GM18498 (cell line): Measurements from ENCODE around the gene HMGCL.

Source experiments
- ATAC-seq: cut with Tn5 transposase; IDR thresholded peaks from one replicate; pipeline ENCODE4 v1.9.1; 2021; ENCODE audit warnings: mild to moderate bottlenecking, moderate library complexity; ENCODE audit not compliant: unreplicated experiment

Gene HMGCL

DNA sequence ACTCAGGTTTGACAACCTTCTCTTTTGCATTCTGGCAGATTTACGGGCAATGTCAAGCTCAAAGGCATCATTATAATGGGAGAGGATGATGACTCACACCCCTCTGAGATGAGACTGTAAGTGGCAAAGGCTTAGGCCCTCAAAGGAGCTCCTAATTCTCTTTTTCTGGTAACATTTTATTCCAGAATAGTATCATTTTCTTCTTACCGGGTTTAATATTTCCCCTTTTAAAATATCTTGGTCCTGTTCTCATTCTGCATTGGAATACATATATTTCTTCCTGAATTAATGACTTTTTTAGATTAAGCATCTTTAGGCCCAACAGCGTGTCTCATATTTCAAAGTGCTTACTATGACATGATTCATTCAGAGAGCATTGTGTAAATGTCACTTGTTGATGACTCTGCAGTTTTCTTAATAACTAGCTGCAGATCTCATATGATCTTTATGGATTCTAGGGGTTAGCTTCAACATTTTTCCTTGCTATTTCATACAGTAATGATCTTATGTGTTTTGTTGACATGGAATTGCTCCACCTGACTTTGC is 45.3 kb downstream of the HMGCL start:
- no peak for ATAC-seq

DNA sequence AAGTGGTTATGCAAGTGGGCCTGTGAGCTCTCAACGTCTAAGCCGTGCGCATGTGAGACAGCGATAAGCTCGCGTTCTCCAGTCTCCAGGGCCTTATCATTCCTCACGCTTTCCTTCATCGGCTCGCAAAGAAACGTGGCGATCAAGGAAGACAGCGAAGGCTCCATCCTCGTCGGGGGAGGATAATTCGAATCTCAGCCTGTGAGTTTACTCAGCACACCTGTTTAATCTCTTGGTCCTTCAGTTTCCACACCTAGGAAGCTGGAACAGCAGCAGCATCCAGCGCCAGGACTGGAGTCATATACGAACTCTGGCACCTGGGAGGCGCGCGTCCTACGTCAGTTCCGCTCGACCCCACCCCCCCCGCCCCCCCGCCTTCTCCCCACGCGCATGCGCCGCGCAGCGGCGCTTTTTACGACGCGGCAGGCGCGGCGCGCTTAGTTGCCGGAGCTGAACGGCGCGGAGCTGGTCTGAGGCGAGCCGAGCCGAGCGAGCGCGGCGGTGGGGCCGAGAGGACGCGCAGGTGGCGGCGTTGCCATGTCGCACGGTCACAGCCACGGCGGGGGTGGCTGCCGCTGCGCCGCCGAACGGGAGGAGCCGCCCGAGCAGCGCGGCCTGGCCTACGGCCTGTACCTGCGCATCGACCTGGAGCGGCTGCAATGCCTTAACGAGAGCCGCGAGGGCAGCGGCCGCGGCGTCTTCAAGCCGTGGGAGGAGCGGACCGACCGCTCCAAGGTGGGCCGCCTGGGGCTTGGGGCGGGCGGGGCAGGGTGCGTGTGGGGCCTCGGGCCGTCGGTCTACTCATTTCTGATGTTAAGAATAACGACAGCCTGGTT is 47.0 kb downstream of the HMGCL start, which contains the start of gene PITHD1:
PITHD1 (plus strand) TSS at position 440 of the 836 bp plus-strand sequence; CDS start at position 538, 98 bp downstream.
- peak; percentile 87 for ATAC-seq

DNA sequence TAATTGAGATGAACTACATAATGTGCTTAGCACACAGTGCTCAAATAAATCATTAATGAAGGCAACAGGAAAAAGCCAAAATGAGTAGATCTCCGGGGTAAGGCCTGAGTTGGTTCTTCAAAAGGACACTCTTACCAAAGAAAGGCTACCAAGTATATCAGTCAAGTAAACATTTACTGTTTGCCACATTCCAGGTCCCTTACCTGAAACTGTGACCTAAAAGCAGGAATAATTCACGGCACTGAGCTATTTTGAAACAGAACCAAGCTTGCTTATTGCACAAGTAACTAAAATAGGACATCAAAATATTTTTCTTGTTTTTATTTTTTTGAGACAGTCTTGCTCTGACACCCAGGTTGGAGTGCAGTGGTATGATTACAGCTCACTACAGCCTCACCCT is 49.0 kb downstream of the HMGCL start:
- no peak for ATAC-seq

DNA sequence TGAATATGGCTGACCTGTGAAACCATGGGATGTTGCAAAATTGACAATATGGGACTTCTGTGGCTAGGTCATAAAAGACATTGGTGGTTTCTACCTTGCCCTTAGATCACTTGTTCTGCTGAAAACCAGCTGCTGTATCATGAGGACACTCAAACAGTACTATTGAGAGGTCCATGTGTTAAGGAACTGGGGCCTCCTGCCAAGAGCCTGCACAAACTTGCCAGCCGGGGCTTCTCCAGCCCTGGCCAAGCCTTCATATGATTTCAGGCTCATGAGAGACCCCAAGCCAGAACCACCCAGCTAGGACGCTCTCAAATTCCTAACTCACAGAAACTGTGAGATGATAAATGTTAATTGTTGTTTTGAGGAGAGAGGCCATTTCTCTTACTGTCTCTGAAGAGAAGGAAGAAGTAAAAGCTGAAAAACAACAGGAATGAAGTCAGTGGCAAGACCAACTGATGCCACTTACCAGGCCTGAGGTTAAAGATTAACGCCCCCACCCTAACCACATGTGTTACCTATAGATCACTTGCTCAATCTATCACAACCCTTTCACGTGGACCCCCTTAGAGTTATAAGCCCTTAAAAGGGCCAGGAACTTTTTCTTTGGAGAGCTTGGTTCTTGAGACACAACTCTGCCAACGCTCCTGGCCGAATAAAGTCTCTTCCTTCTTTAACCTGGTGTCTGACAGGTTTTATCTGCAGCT is 50.9 kb downstream of the HMGCL start:
- ATAC-seq = no peak

DNA sequence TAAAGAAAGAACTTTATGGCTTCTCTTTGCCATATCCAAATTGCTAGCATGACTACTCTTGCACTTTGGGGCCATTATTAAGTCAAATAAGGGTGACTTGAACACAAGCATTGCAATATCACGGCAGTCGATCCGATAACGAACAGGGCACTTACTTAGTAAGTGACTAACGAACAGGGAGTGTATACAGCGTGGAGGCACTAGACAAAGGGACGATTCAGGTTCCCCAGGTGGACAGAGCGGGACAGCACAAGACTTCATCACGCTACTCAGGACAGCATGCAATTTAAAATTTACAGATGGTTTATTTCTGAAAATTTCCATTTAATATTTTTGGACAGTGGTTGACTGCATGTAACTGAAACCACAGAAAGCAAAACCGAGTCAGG is 52.4 kb downstream of the HMGCL start:
- ATAC-seq = no peak

DNA sequence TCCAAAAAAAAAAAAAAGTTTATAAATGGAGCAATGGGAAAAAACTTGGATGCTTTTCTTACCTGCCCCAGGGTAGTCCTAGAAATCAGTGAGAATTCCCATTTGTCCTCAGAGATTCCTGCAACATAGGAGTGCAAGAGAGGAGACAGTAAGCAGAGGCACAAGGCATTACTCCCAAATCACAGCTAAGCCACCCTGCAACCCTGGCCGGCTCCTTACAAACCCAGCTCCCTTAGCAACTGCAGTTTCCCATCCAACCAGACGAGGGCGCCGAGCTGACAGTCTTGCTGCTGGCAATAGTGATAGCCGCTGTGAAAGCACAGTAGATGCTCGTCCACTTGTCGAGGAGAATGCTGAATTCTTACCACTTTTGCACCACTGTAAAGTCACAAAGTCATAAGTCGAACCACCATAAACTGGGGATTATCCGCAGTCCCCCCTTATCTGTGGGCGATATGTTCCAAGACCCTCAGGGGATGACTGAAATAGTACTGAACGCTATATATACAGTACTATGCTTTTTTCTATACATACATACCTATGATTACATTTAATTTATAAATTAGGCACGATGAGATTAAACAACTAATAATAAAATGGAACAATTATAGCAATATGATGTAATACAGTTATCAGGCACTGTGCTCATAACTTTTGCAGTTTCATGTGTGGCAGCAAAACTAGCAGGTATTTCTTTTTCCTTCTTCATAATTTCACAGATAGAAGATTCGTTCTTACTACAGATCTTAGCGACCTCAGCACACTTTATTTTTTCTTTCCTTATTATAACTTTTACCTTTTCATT is 53.0 kb downstream of the HMGCL start:
- ATAC-seq = no peak

DNA sequence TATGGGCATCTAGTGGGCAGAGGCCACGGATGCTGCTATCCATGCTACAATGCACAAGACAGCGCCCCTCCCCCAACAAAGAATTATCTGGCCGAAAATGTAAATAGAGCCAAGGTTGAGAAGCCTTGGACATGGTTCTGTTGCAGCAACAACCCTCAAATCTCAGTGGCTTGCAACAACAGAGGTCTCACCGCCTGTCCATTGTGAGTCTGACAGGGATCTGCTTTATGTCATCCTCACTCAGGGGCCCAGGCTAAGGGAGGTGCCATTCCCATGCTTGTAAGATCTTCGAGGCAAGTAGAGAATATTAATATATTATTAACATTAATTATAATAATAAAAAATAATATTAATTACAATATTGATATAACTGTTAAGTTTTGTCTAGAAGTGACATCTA is 56.5 kb downstream of the HMGCL start:
- no peak for ATAC-seq

DNA sequence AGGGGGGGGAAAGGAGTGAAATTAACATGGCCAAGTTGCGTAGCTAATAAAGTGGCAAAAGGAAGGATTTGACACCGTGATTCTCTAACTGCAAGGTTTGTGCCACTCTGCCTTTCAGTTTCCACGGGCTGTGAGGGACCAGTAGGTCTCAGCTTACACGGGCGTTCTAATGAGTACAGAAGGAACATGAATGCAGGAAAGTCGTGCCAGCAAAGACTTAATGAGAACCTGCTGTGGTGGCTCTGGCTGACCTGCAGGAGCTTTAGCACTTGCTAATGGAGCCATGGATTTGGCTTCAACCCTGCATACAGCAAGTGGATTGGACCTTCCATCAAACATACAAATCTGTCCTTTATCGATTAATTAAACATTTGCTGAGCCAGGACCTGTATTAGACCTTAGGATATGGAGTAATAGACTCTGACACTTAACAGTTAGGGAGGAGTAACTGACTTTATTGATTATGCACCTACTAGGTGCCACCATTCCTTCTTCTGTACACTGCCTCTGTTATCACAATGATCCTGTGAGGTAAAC is 62.1 kb downstream of the HMGCL start:
- ATAC-seq = no peak

DNA sequence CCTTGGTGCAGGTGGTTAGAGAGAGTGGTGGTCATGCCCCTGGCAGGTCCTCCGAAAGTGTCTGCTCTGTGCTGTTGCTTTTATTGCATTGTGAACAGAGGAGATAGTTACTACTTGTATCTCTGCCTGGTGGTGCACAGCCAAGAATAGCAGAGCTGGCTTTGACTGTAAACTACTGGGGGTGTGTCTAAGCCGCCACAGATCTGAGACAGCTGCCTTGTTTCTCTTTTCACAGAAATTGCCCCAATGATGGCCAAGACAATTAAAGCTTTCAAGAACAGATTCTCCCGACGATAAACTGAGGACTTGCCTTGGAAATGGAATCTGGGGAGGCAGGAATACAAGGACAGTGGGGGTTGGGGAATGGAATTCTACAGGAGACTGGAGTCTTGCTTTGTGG is 66.0 kb downstream of the HMGCL start:
- ATAC-seq = no peak

DNA sequence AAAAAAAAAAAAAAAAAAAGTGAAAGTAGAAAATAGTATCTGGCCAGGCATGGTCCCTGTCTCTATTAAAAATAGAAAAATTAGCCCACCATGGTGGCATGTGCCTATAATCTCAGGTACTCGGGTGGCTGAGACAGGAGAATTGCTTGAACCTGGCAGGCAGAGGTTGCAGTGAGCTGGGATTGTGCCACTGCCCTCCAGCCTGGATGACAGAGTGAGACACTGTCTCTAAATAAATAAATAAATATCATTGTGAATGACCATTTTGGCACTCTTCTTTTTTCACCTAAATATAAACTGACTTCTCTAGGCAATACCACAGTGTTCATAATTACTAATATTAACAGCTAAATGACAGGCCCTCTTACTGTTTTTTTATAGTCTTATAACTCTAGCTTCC is 67.4 kb downstream of the HMGCL start:
- no peak for ATAC-seq

DNA sequence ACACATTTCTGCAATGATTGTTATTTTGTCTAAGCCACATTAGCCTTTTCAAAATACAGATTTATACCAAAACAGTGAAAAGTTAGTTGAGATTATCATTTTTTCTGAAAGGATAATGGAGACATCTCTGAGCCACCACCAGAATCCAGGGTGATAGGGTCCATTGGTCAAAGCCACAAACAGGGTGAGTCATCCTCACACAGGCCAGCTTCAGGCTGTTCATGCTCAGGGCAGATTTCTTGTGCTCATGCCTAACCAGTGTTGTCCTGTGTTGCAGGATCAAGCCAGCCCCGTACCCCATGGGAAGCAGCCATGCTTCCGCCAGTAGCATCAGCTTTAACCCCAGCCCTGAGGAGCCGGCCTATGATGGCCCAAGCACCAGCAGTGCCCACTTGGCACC is 68.6 kb downstream of the HMGCL start:
- no peak for ATAC-seq

DNA sequence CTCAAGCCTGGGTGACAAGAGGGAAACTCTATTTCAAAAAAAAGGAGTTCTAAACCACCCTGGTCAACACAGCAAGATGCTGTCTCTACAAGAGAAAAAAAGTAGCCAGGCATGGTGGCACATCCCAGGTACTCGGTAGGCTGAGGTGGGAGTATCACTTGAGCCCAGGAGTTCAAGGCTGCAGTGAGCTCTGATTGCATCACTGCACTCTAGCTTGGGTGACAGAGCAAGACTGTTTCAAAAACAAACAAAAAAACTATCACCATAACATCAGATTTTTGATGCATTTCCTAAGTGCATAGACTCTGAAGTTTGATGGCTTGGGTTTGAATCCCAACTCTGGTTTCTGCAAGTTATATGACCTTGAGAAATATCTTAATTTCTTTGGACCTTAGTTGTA is 72.3 kb downstream of the HMGCL start:
- no peak for ATAC-seq
